HG03520 (cell line): ENCODE results near the gene B3GALNT2.
"Not testable (repeated sequence)": the region's sequence is repeated elsewhere in the genome, so short reads cannot be mapped to it uniquely, and the experiment has no call there.

Source experiments
- ATAC-seq: cut with Tn5 transposase; IDR thresholded peaks from one replicate; pipeline ENCODE4 v1.9.1; 2021; ENCODE audit warnings: mild to moderate bottlenecking, moderate library complexity; ENCODE audit not compliant: unreplicated experiment

B3GALNT2 gene

GRCh38 chr1:235504494-235505222 lies 406 bp upstream of the B3GALNT2 start:
- peak; percentile 71 for ATAC-seq

- peak; percentile 10 for ATAC-seq
These were observed 690 bp downstream of the B3GALNT2 start for GRCh38 chr1:235503403-235504121.

- no peak for ATAC-seq
These were observed 1.4 kb downstream of the B3GALNT2 start for GRCh38 chr1:235502601-235503402.

GRCh38 chr1:235500971-235501540 lies 3.2 kb downstream of the B3GALNT2 start:
- ATAC-seq = no peak

- no peak for ATAC-seq
These were observed 8.7 kb downstream of the B3GALNT2 start for GRCh38 chr1:235495551-235495950.

GRCh38 chr1:235495030-235495429 lies 9.2 kb downstream of the B3GALNT2 start:
- no peak for ATAC-seq

GRCh38 chr1:235494531-235494930 lies 9.7 kb downstream of the B3GALNT2 start:
- no peak for ATAC-seq

- ATAC-seq = no peak
These were observed 12.6 kb downstream of the B3GALNT2 start for GRCh38 chr1:235491644-235492043.

GRCh38 chr1:235486321-235486720 lies 17.9 kb downstream of the B3GALNT2 start:
- ATAC-seq = no peak

- no peak for ATAC-seq
These were observed 18.7 kb downstream of the B3GALNT2 start for GRCh38 chr1:235485558-235485957.

- ATAC-seq = no peak
These were observed 21.2 kb downstream of the B3GALNT2 start for GRCh38 chr1:235483090-235483489.

GRCh38 chr1:235473806-235474205 lies 30.4 kb downstream of the B3GALNT2 start:
- no peak for ATAC-seq

GRCh38 chr1:235470741-235471439 lies 33.4 kb downstream of the B3GALNT2 start:
- ATAC-seq = no peak

- not testable (repeated sequence) for ATAC-seq
These were observed 34.4 kb downstream of the B3GALNT2 start for GRCh38 chr1:235469897-235470296.

- ATAC-seq = no peak
These were observed 35.3 kb downstream of the B3GALNT2 start for GRCh38 chr1:235468970-235469369.

- ATAC-seq = no peak
These were observed 36.2 kb downstream of the B3GALNT2 start for GRCh38 chr1:235468004-235468403.

GRCh38 chr1:235465066-235465465 lies 39.2 kb downstream of the B3GALNT2 start:
- no peak for ATAC-seq

- ATAC-seq = not testable (repeated sequence)
These were observed 41.4 kb downstream of the B3GALNT2 start for GRCh38 chr1:235462832-235463231.

GRCh38 chr1:235461954-235462353 lies 42.3 kb downstream of the B3GALNT2 start:
- no peak for ATAC-seq

GRCh38 chr1:235460770-235461169 lies 43.5 kb downstream of the B3GALNT2 start:
- ATAC-seq = no peak

GRCh38 chr1:235457856-235458255 lies 46.4 kb downstream of the B3GALNT2 start:
- not testable (repeated sequence) for ATAC-seq
